HCT116 (cell line): ENCODE data around the gene MERTK.

Experiments
- ATF3 ChIP-seq: IDR thresholded peaks from 2 replicates; pipeline ENCODE4 v1.6.1; 2012
- CEBPB ChIP-seq: IDR thresholded peaks from 2 replicates; pipeline ENCODE4 v1.6.1; 2012; ENCODE audit warnings: low read depth
- CTCF ChIP-seq, 3 experiments: fragments of 200-600 bp in 1 of 3; sonication (generic) in 1 of 3; IDR thresholded peaks in 2 of 3; conservative IDR thresholded peaks in 1 of 3; 2 replicates each; pipeline ENCODE4 v1.5.1; 2012 to 2017; ENCODE audit warnings: low read depth in 2 of 3, low read length in 2 of 3, antibody characterized with exemption in 1 of 3, borderline replicate concordance in 1 of 3, control low read depth in 1 of 3, mild to moderate bottlenecking in 1 of 3, mixed read lengths in 1 of 3, mixed run types in 1 of 3, moderate library complexity in 1 of 3; ENCODE audit not compliant: insufficient read depth in 1 of 3
- EZH2 ChIP-seq: fragments of 200-600 bp; sonication (generic); IDR thresholded peaks from 2 replicates; pipeline ENCODE4 v1.6.1; 2017; ENCODE audit warnings: antibody characterized with exemption, mixed run types
- JUND ChIP-seq: IDR thresholded peaks from 2 replicates; pipeline ENCODE4 v1.6.1; 2012
- POLR2A ChIP-seq: IDR thresholded peaks from 2 replicates; pipeline ENCODE4 v1.7.0; 2011; ENCODE audit warnings: borderline replicate concordance; ENCODE audit not compliant: insufficient read depth, insufficient read length; ENCODE audit errors: extremely low read depth
- POLR2AphosphoS5 ChIP-seq: IDR thresholded peaks from 2 replicates; pipeline ENCODE4 v1.6.1; 2011; ENCODE audit warnings: mild to moderate bottlenecking, low read depth, low read length, moderate library complexity
- RAD21 ChIP-seq: IDR thresholded peaks from 2 replicates; pipeline ENCODE4 v1.6.1; 2012; ENCODE audit warnings: low read depth, mild to moderate bottlenecking
- REST ChIP-seq: IDR thresholded peaks from 2 replicates; pipeline ENCODE4 v1.6.1; 2012; ENCODE audit warnings: low read depth
- SIN3A ChIP-seq: IDR thresholded peaks from 2 replicates; pipeline ENCODE4 v1.6.1; 2012; ENCODE audit warnings: low read depth
- ZFX ChIP-seq: fragments of 450-650 bp; IDR thresholded peaks from 2 replicates; pipeline ENCODE4 v1.6.1; 2017

- TF ChIP-seq REST (no peak), ZFX (no peak), ATF3 (no peak), CTCF (IDR thresholded peaks at IDR 0.05 in 2 of 3, conservative IDR thresholded peaks at IDR 0.05 in 1 of 3; ENCODE audit: borderline replicate concordance in 1 of 3, insufficient read depth in 1 of 3, low read depth in 2 of 3, low read length in 2 of 3) (no peak), JUND (no peak), POLR2AphosphoS5 (no peak), POLR2A (no peak), EZH2 (no peak), CEBPB (no peak; the same call in 1 of the 2 replicates), SIN3A (no peak), RAD21 (no peak)
Observed at GRCh38 chr2:112056626-112056987, 158.2 kb downstream of the MERTK start.
